Measurements from ENCODE around the gene SUN2.

Gene SUN2

GRCh38 chr22:38734421-38735100 lies 21.2 kb downstream of the SUN2 start:
- DNase-seq: no peak

GRCh38 chr22:38733724-38734381 lies 21.9 kb downstream of the SUN2 start:
- no peak for DNase-seq

GRCh38 chr22:38733329-38733723 lies 22.5 kb downstream of the SUN2 start:
- peak in 1 of 2 donors; percentile 49 for DNase-seq

GRCh38 chr22:38732251-38732815 lies 23.5 kb downstream of the SUN2 start:
- no peak for DNase-seq

GRCh38 chr22:38731703-38732161 lies 24.1 kb downstream of the SUN2 start:
- DNase-seq: no peak

- no peak for DNase-seq
Observed at GRCh38 chr22:38730411-38730871, 25.4 kb downstream of the SUN2 start.

GRCh38 chr22:38729946-38730345 lies 25.9 kb downstream of the SUN2 start:
- no peak for DNase-seq

GRCh38 chr22:38728871-38729796 lies 26.7 kb downstream of the SUN2 start:
- DNase-seq: no peak

GRCh38 chr22:38727530-38728451 lies 28.0 kb downstream of the SUN2 start:
- no peak for DNase-seq

GRCh38 chr22:38727123-38727522 lies 28.7 kb downstream of the SUN2 start:
- no peak for DNase-seq

- DNase-seq: no peak
Observed at GRCh38 chr22:38725900-38726655, 29.7 kb downstream of the SUN2 start.

GRCh38 chr22:38724926-38725571 lies 30.7 kb downstream of the SUN2 start:
- peak; percentile 28 to 47 for DNase-seq

GRCh38 chr22:38724176-38724575 lies 31.6 kb downstream of the SUN2 start:
- DNase-seq: no peak

GRCh38 chr22:38721551-38721950 lies 34.2 kb downstream of the SUN2 start:
- no peak for DNase-seq

GRCh38 chr22:38720350-38720749 lies 35.4 kb downstream of the SUN2 start:
- no peak for DNase-seq

GRCh38 chr22:38719196-38719595 lies 36.6 kb downstream of the SUN2 start:
- no peak for DNase-seq

- DNase-seq: peak; percentile 49 to 55
Observed at GRCh38 chr22:38718414-38718813, 37.4 kb downstream of the SUN2 start.

GRCh38 chr22:38717244-38717643 lies 38.6 kb downstream of the SUN2 start:
- DNase-seq: no peak

GRCh38 chr22:38716826-38717225 lies 39.0 kb downstream of the SUN2 start:
- no peak for DNase-seq

GRCh38 chr22:38716271-38716670 lies 39.5 kb downstream of the SUN2 start:
- no peak for DNase-seq

- DNase-seq: no peak
Observed at GRCh38 chr22:38715852-38716251, 39.9 kb downstream of the SUN2 start.

All from inflammatory macrophage treated with lipopolysaccharide for 1 hour (primary cell).